Measurements from ENCODE around the gene ADCY9. TPM values are rescaled to one million over a fixed set of nuclear protein-coding genes. Genes with fewer than 3 reads are reported as not detected.

ADCY9 gene
- total RNA-seq, 1 experiment from 2014 or later, result 4.7 TPM

- Histone ChIP-seq H3K79me2 (ENCODE audit: insufficient read depth, low read length) (no peaks in the 10 kb centered on the region), H4K5ac (ENCODE audit: insufficient read length, low read depth, low read length) (no peak overlapping the region), H3K4ac (ENCODE audit: low read depth, low read length) (no peak overlapping the region), H2BK20ac (ENCODE audit: low read depth, low read length, poor library complexity, severe bottlenecking) (peak overlapping the region; percentile 6), H3K56ac (ENCODE audit: insufficient read length, low read depth, low read length) (no peak overlapping the region), H2BK5ac (ENCODE audit: insufficient read length, low read length) (no peak overlapping the region), H3K79me1 (ENCODE audit: insufficient read depth, low read depth, low read length, poor library complexity, severe bottlenecking) (no peaks in the 10 kb centered on the region), H3K27me3 (ENCODE audit: insufficient read depth, low read length) (peaks cover under 1% of the 10 kb centered on the region; the same call in 1 of the 2 replicates), H2BK12ac (ENCODE audit: insufficient read length, low read depth, low read length) (no peak overlapping the region), H2AK5ac (ENCODE audit: insufficient read length, low read length) (no peak overlapping the region), H3K23me2 (ENCODE audit: insufficient read length, low read depth, low read length, poor library complexity, severe bottlenecking) (no peaks in the 10 kb centered on the region), H3K27ac (ENCODE audit: insufficient read length, low read depth, low read length) (no peak overlapping the region), H2BK120ac (ENCODE audit: low read depth, low read length, poor library complexity, severe bottlenecking) (no peak overlapping the region), H3K4me1 (ENCODE audit: insufficient read depth, low read length) (no peaks in the 10 kb centered on the region; the same call in 1 of the 2 replicates), H3K9ac (ENCODE audit: extremely low read depth, insufficient read length, low read length) (no peak overlapping the region), H4K8ac (replicated peaks; ENCODE audit: insufficient read length, low read depth, low read length) (no peak overlapping the region), H3K4me2 (ENCODE audit: insufficient read depth, insufficient read length, low read length) (no peak overlapping the region), H2BK15ac (ENCODE audit: low read depth, low read length) (no peak overlapping the region), H2AFZ (ENCODE audit: low read length) (no peak overlapping the region), H3K9me3 (ENCODE audit: control insufficient read depth, low read depth, low read length) (no peaks in the 10 kb centered on the region), H3K14ac (ENCODE audit: insufficient read depth, low read length) (no peak overlapping the region), H3K23ac (ENCODE audit: insufficient read length, low read depth, low read length) (no peak overlapping the region), H4K20me1 (ENCODE audit: control insufficient read depth, insufficient read depth, insufficient read length) (no peaks in the 10 kb centered on the region), H3K18ac (ENCODE audit: insufficient read length, low read depth, low read length) (no peak overlapping the region), H3T11ph (ENCODE audit: low read length) (no peak overlapping the region), H4K91ac (ENCODE audit: insufficient read length, low read depth, low read length) (no peak overlapping the region)
- Mint-ChIP-seq H3K36me3 (ENCODE audit: insufficient read depth in 1 of 3, low read depth in 3 of 3) (peaks cover 0 to 5% (median 5%) of the 10 kb centered on the region in 3 experiments; a peak in 2 of 7 replicates), H3K4me1 (peaks cover 9 to 15% of the 10 kb centered on the region in 2 experiments), H3K27me3 (ENCODE audit: low read depth) (peaks cover 45% of the 10 kb centered on the region), H3K4me3 (no peak overlapping the region), H3K9me3 (no peaks in the 10 kb centered on the region; a peak in 1 of 5 replicates), H3K27ac (0 out of 7 replicates have a peak overlapping the region, but pooled peaks of 1 of the 3 experiments have one; percentile 57)
- DNase-seq, result no peak
- WGBS (ENCODE audit: extremely low coverage, insufficient read length, low lambda C conversion rate), result no CpG with 5 or more reads among the region's 3 CpGs
- no peak for TF ChIP-seq CTCF (conservative IDR thresholded peaks at IDR 0.05)
Observed at GRCh38 chr16:4140652-4141051, 24.4 kb upstream of the ADCY9 start.

All from H9 (cell line).